Activated naive CD4-positive, alpha-beta T cell treated with anti-CD3 and anti-CD28 coated beads for 36 hours (primary cell): ENCODE results near the gene MYOZ1. TPM values are rescaled to one million over a fixed set of nuclear protein-coding genes. Genes with fewer than 3 reads are reported as not detected.
"Not testable (repeated sequence)": the region's sequence is repeated elsewhere in the genome, so short reads cannot be mapped to it uniquely, and the experiment has no call there.

ENCODE experiments used
- CTCF ChIA-PET: fragments of 350-600 bp; sonication (Branson Sonifier 250); formaldehyde crosslinking; loops from one replicate; lab custom pipeline; 2021; ENCODE audit warnings: antibody characterized with exemption; lab: Charles Lee
- DNase-seq: peaks from one replicate; pipeline ENCODE4 v3.0.0-alpha.2; 2020
- H3K27ac Mint-ChIP-seq: one replicate; pipeline ENCODE4 v1.8.0; 2021; ENCODE audit warnings: mild to moderate bottlenecking, mixed read lengths
- H3K27me3 Mint-ChIP-seq: one replicate; pipeline ENCODE4 v1.8.0; 2021; ENCODE audit warnings: low read depth, mixed read lengths
- H3K36me3 Mint-ChIP-seq: one replicate; pipeline ENCODE4 v1.8.0; 2021; ENCODE audit warnings: low read depth, mixed read lengths
- H3K4me1 Mint-ChIP-seq: one replicate; pipeline ENCODE4 v1.8.0; 2021; ENCODE audit warnings: low read depth, mixed read lengths
- H3K4me3 Mint-ChIP-seq: one replicate; pipeline ENCODE4 v1.8.0; 2021; ENCODE audit warnings: mild to moderate bottlenecking, moderate library complexity, mixed read lengths
- H3K9me3 Mint-ChIP-seq: one replicate; pipeline ENCODE4 v1.8.0; 2021; ENCODE audit warnings: mixed read lengths
- intact Hi-C: fragments of 100-400 bp; cut with micrococcal nuclease; formaldehyde crosslinking; loops from one replicate; pipeline ENCODE4 v1.15.1; 2023
- total RNA-seq, 2 experiments: library from RNA; stranded (reverse); gene quantifications; one replicate each; pipeline ENCODE4 v1.2.3, GENCODE V29; 2021

Gene MYOZ1, protein sequence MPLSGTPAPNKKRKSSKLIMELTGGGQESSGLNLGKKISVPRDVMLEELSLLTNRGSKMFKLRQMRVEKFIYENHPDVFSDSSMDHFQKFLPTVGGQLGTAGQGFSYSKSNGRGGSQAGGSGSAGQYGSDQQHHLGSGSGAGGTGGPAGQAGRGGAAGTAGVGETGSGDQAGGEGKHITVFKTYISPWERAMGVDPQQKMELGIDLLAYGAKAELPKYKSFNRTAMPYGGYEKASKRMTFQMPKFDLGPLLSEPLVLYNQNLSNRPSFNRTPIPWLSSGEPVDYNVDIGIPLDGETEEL
- total RNA-seq: not detected

DNA sequence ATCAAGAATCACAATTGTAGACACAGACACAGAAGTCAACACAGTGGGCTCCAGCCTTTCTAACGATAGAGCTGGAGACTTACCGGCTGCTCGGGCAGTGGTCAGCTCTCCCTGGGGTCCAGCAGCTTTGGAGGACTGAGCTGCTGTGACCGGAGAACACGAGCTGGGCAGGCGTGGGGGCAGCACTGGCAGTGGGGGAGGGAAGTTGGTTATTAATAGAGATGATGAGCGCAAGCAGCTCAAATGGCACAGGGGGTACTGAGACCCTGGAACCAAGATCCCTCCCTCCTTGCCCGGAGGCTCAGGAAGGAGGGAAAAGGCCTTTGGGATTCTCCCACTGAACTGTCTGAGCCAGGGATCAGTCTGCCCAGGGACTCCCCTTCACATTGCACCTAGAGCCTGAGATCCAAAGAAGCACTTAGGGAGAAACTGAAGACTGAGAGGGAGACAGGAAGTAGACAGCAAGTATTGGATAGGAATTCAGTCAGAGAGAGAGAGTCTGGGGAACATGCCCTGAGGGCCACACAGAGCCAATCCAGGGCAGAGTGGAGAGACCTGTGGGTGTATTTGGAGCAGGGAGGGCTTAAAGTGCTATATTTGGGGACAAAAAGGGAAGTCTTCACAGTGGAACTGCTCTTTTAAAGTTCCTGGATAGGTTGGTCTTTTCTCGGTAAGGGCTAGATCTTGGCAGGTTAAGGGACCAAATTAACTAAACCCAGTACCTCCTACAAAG lies at the start of gene MYOZ1:
MYOZ1 (minus strand) TSS at position 147 of the 733 bp plus-strand sequence. CDS start 1,457 bp downstream, outside the sequence.
- intact Hi-C loops: loop anchor here (5.0 kb wide), 1 partner anchor 49 kb away; the partner anchor contains the start of gene USP54
- no peaks in the 10 kb centered on the region for H3K36me3 Mint-ChIP-seq
- peaks cover 15% of the 10 kb centered on the region for H3K4me1 Mint-ChIP-seq
- no peaks in the 10 kb centered on the region for H3K27me3 Mint-ChIP-seq
- DNase-seq: no peak
- H3K27ac Mint-ChIP-seq: no peak within 1 kb of the TSS
- no peak within 1 kb of the TSS for H3K4me3 Mint-ChIP-seq
- CTCF ChIA-PET: interaction anchor here (1.0 to 7.6 kb wide), 3 partner anchors 12 to 112 kb away, joined by 3 to 114 read pairs (median 3); no protein-coding TSS in a partner anchor
- H3K9me3 Mint-ChIP-seq: no peaks in the 10 kb centered on the region

DNA sequence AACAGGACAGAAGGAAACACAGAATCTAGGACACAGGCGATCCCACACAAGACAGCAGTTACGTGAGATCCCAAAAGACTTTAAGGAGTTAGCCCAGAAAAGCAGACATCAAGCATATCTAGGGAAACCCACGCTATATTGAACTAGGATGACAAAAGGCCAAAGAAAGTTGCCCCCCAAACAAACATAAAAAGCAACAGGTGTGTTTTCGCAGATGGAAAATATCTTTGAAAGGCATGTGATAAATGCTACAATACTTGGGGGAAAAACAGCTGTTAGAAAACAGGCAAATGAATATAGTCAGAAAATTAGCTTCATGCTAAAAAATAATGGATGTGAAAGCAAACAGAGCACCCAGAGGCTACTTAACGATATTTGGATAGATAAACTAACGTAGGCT lies 49.5 kb upstream of the MYOZ1 start:
- intact Hi-C loops, H3K27ac Mint-ChIP-seq, CTCF ChIA-PET, H3K4me3 Mint-ChIP-seq, H3K27me3 Mint-ChIP-seq, DNase-seq, H3K9me3 Mint-ChIP-seq, H3K4me1 Mint-ChIP-seq, H3K36me3 Mint-ChIP-seq: not testable (repeated sequence)

DNA sequence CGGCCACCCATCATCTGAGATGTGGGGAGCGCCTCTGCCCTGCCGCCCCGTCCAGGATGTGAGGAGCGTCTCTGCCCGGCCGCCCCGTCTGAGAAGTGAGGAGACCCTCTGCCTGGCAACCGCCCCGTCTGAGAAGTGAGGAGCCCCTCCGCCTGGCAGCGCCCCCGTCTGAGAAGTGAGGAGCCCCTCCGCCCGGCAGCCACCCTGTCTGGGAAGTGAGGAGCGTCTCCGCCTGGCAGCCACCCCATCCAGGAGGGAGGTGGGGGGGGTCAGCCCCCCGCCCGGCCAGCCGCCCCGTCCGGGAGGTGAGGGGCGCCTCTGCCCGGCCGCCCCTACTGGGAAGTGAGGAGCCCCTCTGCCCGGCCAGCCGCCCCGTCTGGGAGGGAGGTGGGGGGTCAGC lies 48.3 kb upstream of the MYOZ1 start:
- intact Hi-C loops, H3K27me3 Mint-ChIP-seq, CTCF ChIA-PET, H3K36me3 Mint-ChIP-seq, H3K4me1 Mint-ChIP-seq, DNase-seq, H3K9me3 Mint-ChIP-seq, H3K27ac Mint-ChIP-seq, H3K4me3 Mint-ChIP-seq: not testable (repeated sequence)

DNA sequence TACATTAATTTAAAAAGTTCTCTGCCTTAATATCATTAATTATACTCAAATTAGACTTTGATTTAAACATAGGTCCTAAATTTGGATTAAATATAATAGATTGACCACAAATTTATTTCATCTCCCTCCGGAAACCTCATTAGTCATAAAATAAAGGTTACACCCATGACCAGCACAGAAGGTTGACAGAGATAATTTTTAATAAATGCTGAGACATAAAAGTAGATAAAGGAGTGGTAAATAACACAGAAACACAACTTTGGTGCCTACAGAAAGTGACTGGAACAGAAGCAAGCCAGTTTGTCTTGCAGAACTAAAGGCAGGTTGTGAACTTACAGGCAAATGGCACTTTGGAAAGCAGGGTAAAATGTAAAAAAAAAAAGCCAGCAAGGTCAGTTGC lies 46.4 kb upstream of the MYOZ1 start:
- H3K4me3 Mint-ChIP-seq, H3K36me3 Mint-ChIP-seq, H3K27me3 Mint-ChIP-seq, intact Hi-C loops, H3K4me1 Mint-ChIP-seq, H3K9me3 Mint-ChIP-seq, DNase-seq, H3K27ac Mint-ChIP-seq, CTCF ChIA-PET: not testable (repeated sequence)

DNA sequence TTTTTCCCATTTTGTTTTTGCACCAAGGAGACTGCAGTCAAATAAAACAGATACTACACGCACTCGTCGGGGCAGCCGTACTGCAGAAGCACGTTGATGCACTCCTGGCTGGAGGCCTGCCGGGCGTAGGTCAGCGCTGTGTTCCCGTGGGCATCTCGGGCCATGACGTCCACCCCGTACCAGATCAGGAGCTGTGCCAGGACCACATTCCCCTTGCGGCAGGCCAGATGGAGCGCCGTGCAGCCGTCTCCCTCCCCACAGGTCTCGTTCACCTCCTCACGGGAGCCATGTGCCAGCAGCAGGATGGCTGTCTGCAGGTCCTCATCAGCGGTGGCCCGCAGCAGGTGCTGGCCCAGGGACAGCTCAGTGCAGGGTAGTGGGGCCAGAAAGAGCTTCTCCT lies 33.3 kb upstream of the MYOZ1 start:
- H3K4me1 Mint-ChIP-seq, H3K9me3 Mint-ChIP-seq, H3K36me3 Mint-ChIP-seq, H3K4me3 Mint-ChIP-seq, H3K27me3 Mint-ChIP-seq, DNase-seq, intact Hi-C loops, H3K27ac Mint-ChIP-seq, CTCF ChIA-PET: not testable (repeated sequence)

DNA sequence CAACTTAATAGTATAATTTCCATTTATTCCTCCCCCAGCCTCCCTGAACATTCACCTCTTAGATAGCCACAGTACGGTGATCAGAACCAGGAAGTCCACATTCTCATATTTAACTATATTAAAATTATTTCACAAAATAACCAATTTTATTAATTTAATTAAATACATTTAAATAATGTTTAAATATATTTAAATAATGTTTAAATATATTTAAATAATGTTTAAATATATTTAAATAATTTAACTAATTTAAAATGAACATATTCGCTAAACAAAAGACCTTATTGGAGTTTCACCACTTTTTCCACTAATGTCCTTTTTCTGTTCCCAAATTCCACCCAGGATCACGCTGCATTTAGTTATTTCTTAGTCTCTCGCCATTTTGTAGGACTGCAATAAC lies 27.1 kb upstream of the MYOZ1 start:
- intact Hi-C loops, CTCF ChIA-PET, H3K36me3 Mint-ChIP-seq, H3K4me3 Mint-ChIP-seq, H3K27ac Mint-ChIP-seq, H3K9me3 Mint-ChIP-seq, H3K4me1 Mint-ChIP-seq, DNase-seq, H3K27me3 Mint-ChIP-seq: not testable (repeated sequence)

DNA sequence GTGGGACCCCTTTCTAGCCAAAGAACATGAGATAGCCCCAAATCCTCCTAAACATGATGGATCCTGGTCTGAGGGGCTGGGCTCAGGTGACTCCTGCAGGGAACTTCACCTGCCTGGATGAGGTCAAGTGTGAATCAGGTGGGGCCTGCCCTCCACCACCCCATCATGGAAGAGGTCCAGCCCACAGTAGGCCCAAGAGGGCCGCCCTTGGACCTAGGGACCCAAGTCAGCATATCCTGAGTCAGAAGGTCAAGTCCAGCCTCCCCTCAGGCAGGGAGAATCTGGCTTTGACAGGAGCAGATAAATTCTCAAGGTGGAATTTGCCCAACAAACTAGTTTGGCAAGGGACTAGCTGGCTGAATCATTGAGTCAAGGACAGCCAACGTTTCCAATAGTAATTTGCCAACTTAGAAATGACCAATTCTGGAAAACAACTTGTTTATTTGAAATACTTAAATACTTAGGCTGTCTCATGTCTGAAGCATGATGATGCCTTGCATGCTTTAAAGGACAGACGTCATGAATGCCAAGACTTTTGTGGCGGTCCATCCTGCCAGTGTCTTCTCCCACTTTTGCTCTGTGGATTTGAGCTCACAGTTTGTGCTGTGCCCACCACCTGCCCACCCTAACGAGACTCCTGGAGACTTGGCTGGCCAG lies 25.0 kb upstream of the MYOZ1 start:
- CTCF ChIA-PET, H3K4me1 Mint-ChIP-seq, H3K36me3 Mint-ChIP-seq, DNase-seq, H3K27me3 Mint-ChIP-seq, intact Hi-C loops, H3K9me3 Mint-ChIP-seq, H3K4me3 Mint-ChIP-seq, H3K27ac Mint-ChIP-seq: not testable (repeated sequence)

DNA sequence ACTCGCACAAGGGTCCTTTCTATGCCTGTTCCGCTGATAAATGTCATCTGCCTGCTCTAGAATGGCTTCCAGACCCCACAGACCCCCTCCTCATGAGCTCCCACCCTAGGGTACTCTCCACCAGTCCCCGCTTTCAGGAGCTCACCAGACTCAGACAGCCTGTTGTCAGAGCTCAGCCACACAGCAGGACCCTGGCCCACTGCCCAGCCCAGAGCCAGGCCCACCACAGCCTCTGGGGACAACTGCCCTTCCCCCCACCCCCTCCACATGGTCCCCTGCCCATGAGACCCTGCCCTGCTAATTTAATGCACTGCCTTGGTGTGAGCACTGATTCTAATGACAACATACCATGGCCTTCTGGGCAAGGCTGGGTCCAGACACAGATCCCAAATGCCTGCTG lies 24.3 kb upstream of the MYOZ1 start:
- H3K4me3 Mint-ChIP-seq, H3K36me3 Mint-ChIP-seq, CTCF ChIA-PET, DNase-seq, intact Hi-C loops, H3K27me3 Mint-ChIP-seq, H3K4me1 Mint-ChIP-seq, H3K9me3 Mint-ChIP-seq, H3K27ac Mint-ChIP-seq: not testable (repeated sequence)

DNA sequence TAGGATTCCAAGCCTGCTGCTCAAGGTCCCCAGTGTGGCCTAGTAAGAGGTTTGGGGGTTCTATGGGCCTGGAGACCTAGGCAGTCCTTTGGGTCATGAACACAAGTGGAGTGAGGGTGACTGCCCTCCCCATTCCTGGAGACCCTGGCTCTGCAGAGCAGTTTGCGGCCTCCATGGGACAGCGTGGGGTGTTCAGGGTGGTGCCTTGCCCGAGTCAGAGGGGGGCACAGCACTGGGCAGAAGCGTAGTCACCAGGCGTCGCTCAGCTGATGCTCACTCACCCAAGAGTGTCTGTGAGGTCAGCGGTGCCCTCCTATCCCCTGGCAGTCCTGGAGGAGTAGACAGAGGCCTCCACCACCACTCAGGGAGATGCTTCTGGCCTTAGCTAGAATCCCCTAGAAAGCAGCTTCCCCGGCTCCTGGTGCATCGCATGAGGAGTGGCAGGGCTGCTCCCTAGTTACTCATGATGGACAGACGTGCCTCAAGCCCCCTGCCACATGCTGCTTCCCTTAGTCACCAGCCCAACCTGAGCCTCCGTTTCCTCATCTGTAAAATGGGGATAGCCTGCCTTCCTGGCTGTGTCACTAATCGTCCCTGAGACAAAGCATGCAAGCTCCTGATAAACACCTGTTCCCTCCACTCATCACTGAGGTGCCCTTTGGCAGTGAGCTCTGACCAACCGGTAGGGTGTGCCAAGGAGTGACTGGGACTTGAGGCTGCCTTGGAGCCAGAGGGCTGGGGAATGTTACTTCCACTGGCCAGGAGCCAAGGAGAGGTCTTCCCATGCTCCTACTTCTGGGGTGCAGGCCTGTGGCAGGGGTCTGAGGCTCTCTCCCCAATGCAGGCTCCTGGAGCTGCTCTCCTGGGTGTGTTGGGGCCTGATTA lies 23.1 kb upstream of the MYOZ1 start:
- DNase-seq, CTCF ChIA-PET, H3K27me3 Mint-ChIP-seq, intact Hi-C loops, H3K36me3 Mint-ChIP-seq, H3K9me3 Mint-ChIP-seq, H3K4me1 Mint-ChIP-seq, H3K27ac Mint-ChIP-seq, H3K4me3 Mint-ChIP-seq: not testable (repeated sequence)

DNA sequence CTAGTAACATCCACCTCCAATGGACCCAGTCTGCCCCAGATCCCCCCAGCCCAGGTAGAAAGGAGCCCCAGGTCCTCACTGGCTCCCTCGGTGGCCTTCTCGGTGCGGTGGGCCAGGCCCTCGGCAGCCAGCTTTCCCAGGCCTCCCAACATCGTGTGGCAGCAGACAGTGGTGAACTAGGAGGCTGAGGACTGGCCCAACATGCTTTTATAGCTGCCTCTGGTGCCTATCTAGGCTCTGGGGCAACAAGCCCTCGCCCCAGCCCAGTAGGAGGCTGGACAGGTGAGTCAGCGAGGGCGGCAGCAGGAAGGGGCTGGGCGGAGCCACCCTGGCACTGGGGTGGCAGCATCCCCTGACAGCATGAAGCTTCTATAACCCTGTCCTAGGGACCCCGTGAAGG lies 22.3 kb upstream of the MYOZ1 start:
- CTCF ChIA-PET, H3K36me3 Mint-ChIP-seq, H3K4me1 Mint-ChIP-seq, H3K9me3 Mint-ChIP-seq, H3K4me3 Mint-ChIP-seq, H3K27ac Mint-ChIP-seq, DNase-seq, H3K27me3 Mint-ChIP-seq, intact Hi-C loops: not testable (repeated sequence)

DNA sequence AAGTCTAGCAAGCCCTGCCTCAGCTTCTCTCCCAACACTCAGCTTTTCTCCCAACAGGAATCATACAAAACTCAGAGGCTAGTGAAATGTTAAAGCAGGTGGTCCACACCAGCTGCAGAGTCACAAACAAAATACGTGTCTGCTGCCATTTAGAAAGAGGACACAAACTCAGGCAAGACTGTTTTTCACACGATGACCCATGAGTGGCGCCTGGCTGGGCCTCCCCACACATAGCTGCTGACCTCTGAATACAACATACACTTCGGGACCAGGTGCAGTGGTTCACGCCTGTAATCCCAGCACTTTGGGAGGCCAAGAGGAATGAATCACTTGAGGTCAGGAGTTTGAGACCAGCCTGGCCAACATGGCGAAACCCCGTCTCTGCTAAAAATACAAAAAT lies 21.4 kb upstream of the MYOZ1 start:
- H3K27me3 Mint-ChIP-seq, H3K4me3 Mint-ChIP-seq, CTCF ChIA-PET, intact Hi-C loops, H3K36me3 Mint-ChIP-seq, H3K9me3 Mint-ChIP-seq, H3K27ac Mint-ChIP-seq, H3K4me1 Mint-ChIP-seq, DNase-seq: not testable (repeated sequence)

DNA sequence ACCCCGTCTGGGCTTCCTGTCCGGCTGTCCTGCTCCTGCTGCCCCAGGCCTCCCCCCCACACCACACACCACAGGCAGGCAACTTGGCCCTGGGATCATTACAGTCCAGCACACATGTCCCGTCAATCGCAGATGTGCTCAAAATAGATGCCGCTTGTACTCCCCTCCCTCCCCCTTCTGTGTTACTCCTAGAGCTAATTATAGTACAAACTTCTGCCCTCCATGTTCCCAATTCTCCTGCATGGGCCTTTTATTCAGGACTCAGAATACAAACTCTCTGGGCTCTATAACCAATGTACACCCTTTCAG lies 14.7 kb upstream of the MYOZ1 start, which contains the start of gene SYNPO2L:
SYNPO2L (minus strand) TSS at position 40 of the 309 bp plus-strand sequence. CDS start 107 bp downstream, outside the sequence.
- H3K9me3 Mint-ChIP-seq: no peaks in the 10 kb centered on the region

More for the DNA sequence above, 14.7 kb upstream of the MYOZ1 start, which contains the start of gene SYNPO2L:
- intact Hi-C loops: no loop called here
- no peak for DNase-seq
- no peak within 1 kb of the TSS for H3K4me3 Mint-ChIP-seq
- CTCF ChIA-PET: interaction anchor here (0.9 kb wide), 1 partner anchor 13 kb away, joined by 3 read pairs; no protein-coding TSS in a partner anchor
- H3K36me3 Mint-ChIP-seq: no peaks in the 10 kb centered on the region
- no peaks in the 10 kb centered on the region for H3K27me3 Mint-ChIP-seq
- peaks cover 2% of the 10 kb centered on the region for H3K4me1 Mint-ChIP-seq
- no peak within 1 kb of the TSS for H3K27ac Mint-ChIP-seq
